Measurements from ENCODE around the gene RTP5. TPM values are rescaled to one million over a fixed set of nuclear protein-coding genes. Genes with fewer than 3 reads are reported as not detected.

RTP5 gene
- total RNA-seq, 2 donors from 2014 or later: 0.12 TPM; not detected in 1

DNA sequence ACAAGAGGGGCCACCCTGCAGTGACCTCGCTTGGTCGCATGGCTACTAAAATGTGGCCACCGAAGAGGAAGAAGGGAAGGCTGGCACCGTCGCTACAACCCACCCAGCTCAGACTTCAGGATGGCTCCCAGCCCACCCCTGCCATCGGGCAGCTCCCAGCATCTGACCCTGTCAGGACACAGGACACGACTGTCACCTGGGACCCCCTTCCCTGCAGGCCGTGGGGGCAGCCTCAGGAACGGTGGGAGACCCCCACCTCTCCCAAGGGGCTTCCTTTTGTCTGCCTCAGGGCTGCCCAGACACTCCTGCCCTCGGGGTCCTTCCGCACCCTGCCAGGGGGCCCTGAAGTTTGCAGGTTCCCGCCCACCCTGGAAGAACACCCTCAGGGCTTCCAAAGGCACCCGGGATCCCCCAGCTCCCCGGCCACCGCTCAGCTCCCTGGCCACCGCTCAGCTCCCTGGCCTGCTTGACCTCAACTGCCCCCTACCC lies 7.7 kb downstream of the RTP5 start:
- intact Hi-C loops (cut with DNase I): loop anchor here in 1 of 2 donors (5.0 kb wide), 1 partner anchor 150 kb away; no protein-coding TSS in a partner anchor
- no peak for DNase-seq
- no peak for ATAC-seq

DNA sequence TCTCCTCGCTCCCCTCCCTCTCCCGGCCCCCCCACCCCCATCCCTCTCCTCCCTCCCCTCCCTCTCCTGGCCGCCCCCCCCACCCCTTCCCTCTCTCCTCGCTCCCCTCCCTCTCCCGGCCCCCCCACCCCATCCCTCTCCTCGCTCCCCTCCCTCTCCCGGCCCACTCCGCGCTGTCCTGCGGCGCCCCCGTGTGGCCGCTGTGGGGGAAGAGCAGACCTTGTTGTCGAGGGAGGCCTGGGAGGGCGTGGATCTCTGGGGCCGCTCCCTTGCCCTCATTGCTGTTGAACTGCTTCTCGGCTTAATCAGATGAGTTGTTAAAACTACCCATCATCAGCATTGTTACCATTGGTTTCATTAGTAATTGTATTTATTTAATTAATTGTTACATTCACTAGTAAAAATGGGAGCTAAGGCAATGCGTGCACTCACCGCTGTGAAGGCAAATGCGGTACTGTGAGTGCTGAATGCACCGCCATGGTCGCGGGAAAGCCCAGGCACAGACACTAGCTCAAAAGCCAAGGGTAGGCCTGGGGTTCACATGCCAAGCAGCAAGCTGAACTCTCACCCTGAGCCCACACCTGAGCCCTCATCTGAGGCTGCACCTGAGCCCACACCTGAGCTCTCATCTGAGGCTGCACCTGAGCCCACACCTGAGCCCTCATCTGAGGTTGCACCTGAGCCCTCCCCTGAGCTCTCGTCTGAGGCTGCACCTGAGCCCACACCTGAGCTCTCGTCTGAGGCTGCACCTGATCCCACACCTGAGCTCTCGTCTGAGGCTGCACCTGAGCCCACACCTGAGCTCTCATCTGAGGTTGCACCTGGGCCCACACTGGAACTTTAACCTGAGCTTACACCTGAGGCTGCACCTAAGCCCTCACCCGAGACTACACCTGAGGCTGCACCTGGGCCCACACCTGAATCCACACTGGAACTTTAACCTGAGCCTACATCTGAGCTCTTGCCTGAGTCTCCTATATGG lies 8.8 kb downstream of the RTP5 start:
- intact Hi-C loops (cut with DNase I): loop anchor here in 1 of 2 donors (5.0 kb wide), 1 partner anchor 151 kb away; no protein-coding TSS in a partner anchor
- peak; percentile 78 for DNase-seq
- peak in 1 of 2 donors; percentile 15 for ATAC-seq

DNA sequence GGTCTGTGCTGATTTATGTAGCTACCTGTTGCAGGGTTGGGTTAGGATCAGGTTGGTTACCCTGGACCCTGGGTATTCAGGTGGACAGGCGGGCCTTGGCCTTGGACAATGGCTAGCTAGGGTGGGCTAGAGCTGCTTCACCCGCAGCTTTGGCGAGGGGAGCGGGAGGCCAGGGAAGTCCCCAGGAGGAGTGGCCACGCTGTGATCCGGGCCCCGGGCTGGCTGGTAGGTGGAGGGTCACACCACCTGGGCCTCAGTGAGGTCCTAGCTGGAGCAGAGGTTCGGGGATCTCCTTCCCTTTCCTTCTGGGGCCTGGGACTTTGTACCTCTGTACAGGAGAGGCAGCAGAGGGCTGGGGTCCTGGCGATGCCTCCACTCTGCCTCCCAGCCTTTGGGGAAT lies 9.8 kb downstream of the RTP5 start:
- DNase-seq (no peak), ATAC-seq (no peak)
- intact Hi-C loops (cut with DNase I): loop anchor here in 1 of 2 donors (5.0 kb wide), 1 partner anchor 152 kb away; no protein-coding TSS in a partner anchor

DNA sequence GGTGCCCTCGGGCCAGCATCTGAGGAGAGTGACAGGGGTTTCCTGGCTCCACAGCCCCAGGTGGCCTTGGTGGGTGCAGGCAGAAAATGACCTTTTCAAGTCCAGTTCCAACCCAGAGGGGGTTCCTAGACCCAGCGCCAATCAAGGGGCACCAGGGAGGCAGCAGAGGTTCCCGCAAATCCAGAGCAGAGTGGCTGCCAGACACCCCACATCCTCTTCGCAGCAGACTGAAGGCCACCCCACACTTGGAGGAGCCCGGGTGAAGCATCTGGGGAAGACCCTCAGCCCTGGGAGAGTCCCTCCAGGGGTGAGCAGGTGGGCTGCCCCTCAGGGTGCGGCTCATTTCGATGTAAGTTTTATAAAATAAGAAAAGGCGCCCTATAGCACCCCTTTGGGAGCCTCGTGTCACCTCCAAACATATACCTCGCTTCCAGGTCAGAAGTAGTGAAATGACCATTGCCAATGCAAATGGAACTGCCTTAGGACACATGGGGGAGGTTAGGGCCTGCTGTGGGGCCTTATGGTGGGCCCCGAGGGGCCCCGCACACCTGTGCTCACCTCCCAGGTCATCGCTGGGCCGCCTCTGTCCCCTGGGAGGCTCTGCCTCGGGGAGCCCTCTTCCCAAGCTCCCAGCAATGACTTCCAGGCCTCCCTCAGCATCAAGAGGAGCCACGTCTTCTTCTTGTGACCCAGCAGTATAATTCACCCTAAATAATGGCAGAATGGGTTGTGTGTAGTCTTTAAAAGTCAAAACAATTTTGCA lies 11.0 kb downstream of the RTP5 start:
- intact Hi-C loops (cut with DNase I): no loop called here
- DNase-seq (no peak), ATAC-seq (no peak)

DNA sequence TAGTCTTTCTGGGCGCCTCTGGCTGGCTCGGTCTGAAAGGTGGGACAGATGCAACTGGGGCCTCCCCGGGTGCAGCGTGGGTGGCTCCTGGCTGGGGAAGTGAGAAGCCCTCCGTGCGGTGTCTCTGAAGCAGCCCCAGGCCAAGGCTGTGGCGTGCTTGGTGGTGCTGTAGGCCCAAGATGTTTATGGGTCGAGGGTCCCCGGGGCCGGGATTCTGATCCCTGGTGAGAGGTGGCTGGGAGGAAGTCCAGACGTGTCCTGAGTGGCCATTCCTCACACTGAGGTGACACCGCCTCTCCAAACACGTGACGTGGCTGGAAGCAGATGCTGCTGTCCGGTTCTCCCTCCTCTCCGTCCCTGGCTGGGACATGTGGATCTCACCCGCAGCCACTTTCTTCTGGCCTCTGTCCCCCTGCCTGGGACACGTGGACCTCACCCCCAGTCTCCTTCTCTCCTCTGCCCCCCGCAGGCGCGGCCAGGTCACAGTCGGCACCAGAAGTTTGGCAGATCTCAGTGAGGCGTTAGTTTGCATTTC lies 12.6 kb downstream of the RTP5 start:
- intact Hi-C loops (cut with DNase I): no loop called here

DNA sequence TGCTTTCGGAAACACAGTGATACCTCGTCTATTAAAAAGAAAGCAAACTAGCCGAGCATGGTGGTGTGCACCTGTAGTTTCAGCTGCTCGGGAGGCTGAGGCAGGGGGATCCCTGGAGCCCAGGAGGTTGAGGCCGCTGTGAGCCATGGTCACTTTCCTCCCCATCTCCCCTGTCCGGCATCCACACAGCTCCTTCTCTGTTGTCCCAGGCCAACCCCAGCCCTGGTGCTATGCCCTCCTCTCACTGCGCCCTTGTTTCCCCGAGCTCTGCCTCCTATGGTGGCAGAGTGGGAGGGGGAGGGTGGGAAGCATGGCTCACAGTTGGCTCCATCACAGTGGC lies 15.4 kb downstream of the RTP5 start:
- ATAC-seq: no peak
- no peak for DNase-seq
- intact Hi-C loops (cut with DNase I): no loop called here

More for the DNA sequence above, 12.6 kb downstream of the RTP5 start:
- DNase-seq (peak; percentile 76), ATAC-seq (peak; percentile 48 to 50)

DNA sequence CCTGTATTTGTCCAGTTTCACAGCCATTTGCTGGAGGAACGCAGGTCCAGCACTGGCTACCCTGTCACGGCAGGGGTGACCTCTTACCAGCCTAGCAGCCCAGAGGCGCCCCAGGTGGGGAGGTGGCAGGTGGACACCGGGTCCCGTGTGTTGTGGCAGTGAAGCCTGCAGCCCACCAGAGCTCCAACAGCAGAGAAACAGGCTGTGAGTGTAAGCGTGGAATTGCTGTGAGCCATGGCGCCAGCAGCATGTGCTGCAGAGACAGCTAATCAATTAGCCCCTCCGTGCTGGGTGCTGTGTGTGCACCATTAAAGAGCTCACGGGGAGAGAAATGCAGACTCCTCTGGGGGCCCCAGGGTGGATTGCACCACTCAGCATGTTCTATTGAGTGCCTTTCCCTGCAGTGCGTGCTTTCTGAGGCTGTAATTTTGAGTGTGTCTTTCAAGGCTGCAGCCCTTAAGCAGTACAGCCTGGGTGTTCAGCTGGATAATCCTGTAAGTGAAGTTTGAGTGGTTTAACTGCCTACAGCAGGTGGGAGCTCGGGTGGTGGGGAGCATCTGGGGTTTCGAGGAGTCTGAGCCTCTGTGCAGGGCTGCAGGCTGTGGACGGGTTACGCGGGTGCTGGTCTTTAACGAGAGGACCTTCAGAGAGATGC lies 15.9 kb downstream of the RTP5 start:
- ATAC-seq: no peak
- no peak for DNase-seq
- intact Hi-C loops (cut with DNase I): no loop called here

DNA sequence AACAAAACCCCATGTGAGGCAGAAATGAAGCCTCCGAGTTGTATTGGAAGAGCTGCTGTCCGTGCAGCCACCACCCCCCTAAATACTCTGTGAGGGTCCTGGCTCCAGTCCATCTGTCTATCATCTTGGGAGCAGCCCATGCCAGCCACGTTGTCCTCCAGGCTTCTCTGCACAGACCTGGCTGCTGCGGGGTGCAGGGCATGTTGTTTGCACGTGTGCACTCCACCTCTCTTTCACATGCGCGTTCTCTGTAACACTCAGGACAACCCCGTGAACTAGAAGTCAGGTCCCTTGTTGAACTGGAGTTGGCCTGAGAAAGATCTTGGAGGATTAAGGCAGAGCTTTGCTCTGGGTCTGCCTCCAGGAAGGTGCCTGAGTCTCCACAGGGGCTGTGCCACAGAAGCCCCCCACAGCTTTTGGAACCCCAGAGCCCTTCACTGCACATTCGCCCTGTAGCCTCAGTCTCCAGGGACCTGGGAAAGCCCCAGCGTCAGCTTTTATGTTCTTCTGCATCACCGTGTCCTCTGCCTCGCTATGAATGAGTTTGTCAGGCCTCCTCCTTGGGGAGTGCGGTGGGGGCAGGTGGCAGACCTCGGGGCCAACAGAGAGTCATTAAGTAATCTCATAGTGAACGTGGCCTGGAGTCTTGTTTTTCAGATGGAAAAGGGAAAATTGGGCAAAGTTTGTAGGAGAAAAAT lies 16.6 kb downstream of the RTP5 start:
- ATAC-seq: no peak
- intact Hi-C loops (cut with DNase I): no loop called here
- DNase-seq: no peak

DNA sequence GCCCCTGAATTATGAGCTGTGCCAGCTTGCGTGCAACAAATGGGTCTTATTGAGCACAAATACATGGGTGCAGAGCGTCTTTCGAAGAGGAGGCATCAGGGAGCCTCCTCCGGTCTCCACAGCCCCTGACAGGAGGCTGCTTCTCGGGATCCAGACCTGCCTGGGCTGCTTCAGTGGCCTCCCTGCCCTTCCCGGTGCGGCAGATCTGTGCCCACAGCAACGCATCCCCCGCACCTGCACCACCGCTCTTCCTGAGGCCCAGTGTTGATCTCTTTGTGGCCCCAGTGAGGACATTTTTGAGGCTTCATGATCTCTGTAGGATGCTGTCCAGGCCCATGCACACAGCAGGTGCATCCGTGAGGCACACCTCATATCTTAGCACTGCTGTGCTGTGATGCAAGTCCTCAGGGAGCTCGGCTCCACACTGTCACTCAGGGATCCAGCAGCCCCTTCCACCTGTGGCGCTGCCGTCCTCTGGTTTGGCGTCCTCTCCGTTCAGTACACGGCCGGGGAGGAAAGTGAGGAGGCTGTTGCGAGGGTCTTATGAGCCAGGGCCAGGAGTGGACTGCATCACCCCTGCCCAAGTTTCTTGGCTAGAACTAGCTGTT lies 17.4 kb downstream of the RTP5 start:
- intact Hi-C loops (cut with DNase I): no loop called here
- no peak for DNase-seq
- ATAC-seq: no peak

DNA sequence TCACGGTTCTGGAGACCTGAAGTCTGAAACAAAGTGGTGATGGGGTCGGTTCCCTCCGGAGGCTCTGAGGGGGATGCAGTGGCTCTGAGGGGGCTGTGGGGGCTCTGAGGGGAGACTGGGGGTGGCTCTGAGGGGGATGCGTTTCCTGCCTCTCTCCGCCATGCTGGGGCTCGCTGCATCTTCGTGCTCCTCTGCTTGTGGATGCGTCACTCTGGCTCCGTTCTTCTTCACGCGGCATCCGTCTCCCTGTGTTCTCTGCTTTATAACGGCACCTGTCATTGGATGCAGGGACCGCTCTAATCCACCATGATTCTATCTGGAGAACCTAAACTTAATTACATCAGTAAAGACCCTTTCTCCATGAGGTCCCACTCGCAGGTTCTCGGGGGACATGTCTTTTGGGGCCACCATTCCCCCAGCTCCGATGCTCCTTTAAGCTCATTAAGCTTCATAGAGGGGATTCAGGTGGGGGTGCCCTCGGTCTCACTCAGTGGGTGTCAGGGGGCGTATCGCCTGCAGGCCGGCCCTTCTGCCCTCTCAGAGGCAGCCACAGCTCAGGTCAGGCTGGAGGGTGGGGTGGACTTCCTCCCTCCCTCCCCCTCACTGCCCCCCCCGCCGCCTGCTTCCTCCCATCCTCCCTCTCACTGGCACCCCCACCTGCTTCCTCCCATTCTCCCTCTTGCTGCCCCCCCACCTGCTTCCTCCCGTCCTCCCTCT lies 18.4 kb downstream of the RTP5 start:
- intact Hi-C loops (cut with DNase I): no loop called here
- ATAC-seq: no peak
- DNase-seq: peak; percentile 16

DNA sequence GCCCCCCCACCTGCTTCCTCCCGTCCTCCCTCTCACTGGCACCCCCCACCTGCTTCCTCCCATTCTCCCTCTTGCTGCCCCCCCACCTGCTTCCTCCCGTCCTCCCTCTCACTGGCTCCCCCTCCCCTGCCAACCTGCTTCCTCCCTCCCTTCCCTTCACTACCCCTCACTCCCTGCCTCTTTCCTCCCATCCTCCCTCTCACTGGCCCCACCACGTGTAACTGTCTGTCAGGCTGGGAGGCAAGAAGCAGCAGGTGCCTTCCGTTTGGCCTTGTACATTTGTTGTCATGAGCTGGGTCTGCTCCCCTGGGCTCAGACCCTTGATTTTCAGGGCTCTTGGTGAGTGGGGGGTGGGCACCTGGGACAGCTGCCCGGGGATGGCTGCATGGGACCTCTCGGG lies 19.1 kb downstream of the RTP5 start:
- ATAC-seq (no peak), DNase-seq (no peak)
- intact Hi-C loops (cut with DNase I): no loop called here

DNA sequence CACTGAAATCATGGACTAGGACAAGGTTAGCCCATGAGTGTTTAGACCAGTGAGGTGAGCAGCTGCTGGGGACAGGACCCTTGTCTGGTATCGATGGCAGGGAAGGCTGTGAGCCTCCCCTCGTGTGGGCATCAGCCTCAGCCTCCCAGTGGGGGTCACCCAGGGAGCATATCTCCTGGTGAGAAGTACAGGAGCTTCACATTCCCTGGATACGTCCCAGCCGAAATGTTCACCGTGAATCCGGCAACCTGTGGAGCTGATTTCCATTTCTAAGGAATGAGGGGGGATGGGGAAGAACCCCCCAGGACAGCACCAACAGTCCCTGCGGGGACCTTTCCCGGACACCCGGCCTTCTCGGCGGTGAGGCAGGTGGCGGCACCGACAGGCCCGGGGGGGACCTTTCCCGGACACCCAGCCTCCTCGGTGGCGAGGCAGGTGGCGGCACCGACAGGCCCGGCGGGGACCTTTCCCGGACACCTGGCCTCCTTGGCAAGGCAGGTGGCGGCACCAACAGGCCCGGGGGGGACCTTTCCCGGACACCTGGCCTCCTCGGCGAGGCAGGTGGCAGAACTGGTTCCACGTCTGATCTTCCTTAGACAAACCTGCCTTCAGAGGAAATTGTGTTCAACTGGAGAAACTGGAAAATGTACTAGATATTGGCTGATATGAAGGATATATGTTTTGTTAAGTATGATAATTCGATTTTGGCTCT lies 21.2 kb downstream of the RTP5 start:
- intact Hi-C loops (cut with DNase I): no loop called here
- peak; percentile 7 for DNase-seq
- ATAC-seq: no peak

DNA sequence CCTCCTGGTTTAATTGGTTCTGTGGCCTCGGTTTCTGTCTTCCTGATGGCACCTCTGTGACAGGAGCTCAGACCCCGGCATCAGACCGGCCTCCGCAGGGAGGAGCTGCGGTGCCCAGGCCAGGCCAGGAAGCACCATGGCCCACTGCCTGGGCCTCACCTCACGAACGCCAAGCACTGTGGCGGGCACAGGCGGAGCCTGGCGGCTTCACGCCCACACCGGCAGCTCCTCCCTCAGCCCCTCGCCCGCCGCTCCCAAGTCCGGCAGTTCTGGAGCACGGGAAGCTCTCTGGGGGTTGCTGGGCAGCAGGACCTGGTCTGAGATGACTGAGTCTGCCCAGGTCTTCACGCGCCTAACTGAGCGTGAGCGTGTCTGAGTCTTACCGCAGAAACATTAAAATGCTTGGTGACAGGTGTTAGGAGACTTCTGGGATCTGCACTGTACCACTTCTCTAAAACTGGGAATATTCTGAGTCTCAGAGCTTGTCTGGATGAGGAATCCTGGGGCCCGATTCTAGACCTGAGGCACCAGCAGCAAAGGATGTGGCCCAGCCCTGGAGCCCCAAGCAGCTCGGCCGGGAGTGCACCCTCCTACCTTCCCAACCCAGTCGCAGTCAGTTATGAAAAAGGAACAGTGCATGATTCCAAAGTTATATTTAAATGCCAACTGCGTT lies 21.9 kb downstream of the RTP5 start:
- intact Hi-C loops (cut with DNase I): no loop called here
- ATAC-seq (no peak), DNase-seq (peak; percentile 3)

DNA sequence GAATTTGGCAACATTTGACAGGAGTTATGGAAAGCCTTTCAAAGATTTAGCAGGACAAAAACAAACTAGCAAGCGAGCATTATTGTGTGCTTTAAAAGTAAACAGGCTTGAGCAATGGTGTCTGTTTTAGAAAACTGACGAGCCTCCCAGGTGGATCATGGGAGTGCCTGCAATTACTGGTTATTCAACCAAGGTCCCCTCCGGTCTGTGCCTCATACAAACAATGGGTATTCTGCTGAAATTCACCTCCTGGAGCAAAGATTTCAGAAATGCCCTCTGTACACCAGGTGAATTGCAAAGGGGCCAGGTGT lies 22.4 kb downstream of the RTP5 start:
- DNase-seq (no peak), ATAC-seq (no peak)
- intact Hi-C loops (cut with DNase I): no loop called here

DNA sequence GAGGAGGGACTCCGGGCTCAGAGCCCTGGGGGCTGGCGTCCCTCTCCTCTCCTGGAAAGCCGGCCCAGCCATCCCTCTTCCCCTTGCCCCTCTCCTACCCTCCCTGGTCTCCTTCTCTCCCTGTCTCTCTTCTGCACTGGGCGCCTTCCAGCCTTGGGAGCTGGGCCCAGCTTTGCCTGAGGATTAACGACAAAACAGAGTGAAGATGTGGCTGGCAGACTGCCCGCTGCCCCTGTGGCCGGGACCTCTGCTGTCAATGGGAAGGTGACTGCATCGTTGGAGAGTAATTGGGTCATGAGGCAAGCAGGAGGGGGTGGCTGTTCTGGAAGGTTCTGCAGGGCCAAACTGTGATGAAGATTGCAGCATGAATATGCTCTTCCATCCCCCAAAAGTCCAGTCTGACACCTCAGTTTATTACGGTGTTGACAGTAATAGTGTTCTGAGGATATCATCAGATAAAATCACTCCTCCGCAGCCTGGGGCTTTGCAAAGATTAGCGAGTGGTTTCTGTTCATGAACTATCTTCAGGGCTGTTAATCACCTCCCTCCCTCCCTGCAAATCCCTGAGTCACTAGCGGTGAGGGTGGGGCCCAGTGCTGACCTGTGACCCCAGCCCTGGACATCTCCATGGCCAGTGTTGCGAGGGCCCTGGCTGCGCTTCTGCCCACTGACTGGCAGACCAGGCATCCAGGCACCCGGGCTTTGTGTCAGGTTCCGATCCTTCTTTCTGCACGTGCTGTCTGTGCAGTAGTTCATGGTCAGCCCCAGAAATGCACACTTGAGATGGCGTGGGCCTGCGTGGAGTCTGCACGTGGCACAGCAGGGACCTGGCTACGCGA lies 23.0 kb downstream of the RTP5 start:
- DNase-seq (peak; percentile 22), ATAC-seq (peak in 1 of 2 donors; percentile 61)
- intact Hi-C loops (cut with DNase I): no loop called here

DNA sequence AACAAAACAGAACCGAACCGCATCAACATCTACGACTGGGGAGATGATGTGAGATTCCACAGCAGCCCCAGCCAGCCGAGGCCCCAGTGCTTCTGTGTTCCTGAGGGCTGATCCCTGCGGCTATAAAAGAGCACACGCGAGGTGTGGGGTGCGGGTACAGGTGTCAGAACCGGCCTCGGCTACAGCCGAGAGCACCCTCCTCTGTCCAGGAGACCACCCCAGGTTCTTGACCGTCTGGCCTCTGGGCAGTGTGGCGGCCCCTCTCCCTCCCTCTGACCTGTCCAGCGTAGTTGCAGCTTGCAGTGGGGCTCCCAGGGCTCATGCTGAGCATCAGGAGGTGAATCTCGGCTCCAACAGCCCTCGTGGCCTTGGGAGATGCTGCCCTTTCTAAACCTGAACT lies 23.7 kb downstream of the RTP5 start:
- peak; percentile 13 for DNase-seq
- ATAC-seq: no peak
- intact Hi-C loops (cut with DNase I): no loop called here

Data from left cardiac atrium (tissue), 4 donors.